Stimulated activated CD4-positive, alpha-beta T cell treated with anti-CD3 and anti-CD28 coated beads, Interleukin-1b, Interleukin-23, amount 100 ng/mL, for 1 hour (primary cell): Measurements from ENCODE around the gene NUMBL.

Experiments
- DNase-seq, 2 donors: peaks; one replicate each; pipeline ENCODE4 v3.0.0-alpha.2; 2020; ENCODE audit warnings: low read depth in 2 of 2

Gene NUMBL

DNA sequence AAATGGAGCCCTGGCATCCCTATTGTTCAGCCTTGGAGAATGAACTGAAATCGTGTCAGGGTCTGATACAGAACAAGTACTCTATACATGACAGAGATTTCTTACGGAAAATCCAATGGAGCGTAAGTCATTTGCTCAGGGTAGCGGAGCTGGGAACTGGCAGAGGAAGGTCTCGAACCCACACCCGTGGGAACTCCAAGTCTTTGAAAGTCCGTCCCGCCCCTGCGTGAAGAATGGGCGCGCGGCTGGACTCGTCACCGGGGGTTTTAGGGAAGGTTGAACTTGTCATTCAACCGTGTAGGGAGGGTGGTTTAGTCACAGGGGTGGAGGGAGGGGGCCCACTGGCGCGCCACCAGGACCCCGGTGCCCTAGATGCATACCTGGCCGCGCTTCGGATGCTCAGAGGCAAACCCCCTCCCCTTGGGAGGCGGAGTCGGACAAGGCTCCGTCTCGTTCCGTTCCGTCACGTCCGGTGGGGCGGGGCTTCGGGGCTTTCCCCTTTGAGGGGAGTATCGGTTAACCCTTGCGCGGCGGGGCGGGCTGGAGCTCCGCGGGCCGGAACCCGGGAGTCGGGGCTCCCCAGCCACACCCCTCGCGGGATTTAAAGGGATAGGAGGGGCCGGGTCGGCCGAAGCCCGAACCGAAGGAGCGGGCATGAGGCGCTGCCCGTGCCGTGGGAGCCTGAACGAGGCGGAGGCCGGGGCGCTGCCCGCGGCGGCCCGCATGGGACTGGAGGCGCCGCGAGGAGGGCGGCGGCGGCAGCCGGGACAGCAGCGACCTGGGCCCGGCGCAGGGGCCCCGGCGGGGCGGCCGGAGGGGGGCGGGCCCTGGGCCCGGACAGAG is 26.3 kb upstream of the NUMBL start, which contains the start of the genes COQ8B and ITPKC:
Gene COQ8B (minus strand): TSS at position 405 of the 843 bp plus-strand sequence. CDS start 2,254 bp downstream, outside the sequence.
Gene ITPKC (plus strand): TSS at position 631 of the 843 bp plus-strand sequence. CDS start 24 bp downstream, at position 655.
- peak; percentile 98 to 100 for DNase-seq

GRCh38 chr19:40716031-40716481 is 25.6 kb upstream of the NUMBL start:
- DNase-seq: peak; percentile 35 to 46

GRCh38 chr19:40714441-40715299 is 24.2 kb upstream of the NUMBL start:
- peak; percentile 76 to 86 for DNase-seq

DNA sequence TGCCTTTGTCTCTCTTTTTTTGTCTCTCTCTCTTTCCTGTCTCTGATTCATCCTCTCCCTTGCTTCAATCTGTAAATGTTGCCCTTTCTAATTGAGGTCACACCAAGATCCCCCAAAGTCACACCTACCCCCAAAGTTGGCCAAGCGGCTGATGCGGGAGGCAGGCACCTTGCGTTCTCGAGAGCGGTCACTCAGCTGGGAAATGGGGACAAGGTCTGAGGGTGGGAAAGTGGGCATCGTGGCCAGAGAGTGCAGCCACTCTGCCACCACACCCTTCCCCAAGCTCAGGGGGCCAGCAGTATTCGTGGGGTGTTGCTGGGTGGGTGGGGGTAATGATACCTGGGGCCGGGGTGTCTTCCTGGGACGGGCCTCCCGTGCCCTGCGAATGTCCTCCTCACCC is 23.5 kb upstream of the NUMBL start:
- no peak for DNase-seq

DNA sequence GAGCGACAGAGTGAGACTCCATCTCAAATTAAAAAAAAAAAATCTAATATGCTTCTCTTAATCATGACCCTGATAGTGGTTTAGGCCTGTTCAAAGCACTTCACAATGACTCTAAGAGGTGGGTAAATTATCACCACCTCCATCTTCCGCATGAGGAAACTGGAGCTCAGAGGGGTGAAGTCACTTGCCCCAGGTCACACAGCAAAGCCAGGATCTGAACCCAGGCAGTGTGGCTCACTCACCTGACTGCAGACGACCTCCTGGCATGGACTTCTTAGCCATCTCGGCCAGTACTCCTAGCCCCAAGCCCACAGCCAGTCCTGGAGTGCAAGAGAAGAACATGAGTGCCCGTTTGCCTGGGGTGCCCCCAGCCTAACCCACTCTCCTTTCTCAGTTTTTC is 19.4 kb upstream of the NUMBL start:
- no peak for DNase-seq

DNA sequence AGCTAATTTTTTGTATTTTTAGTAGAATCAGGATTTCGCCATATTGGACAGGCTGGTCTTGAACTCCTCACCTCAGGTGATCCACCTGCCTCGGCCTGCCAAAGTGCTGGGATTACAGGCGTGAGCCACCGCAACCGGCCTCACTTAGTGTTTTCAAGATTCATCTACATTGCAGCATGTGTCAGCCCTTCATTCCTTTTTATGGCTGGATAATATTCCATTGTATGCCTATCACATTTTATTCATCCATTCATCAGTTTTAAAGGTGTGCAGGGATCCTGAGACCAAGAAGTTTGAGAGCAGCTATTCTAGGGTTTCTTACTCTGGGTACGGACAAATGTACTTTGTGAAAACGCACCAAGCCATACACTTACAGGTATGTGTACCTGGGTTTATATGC is 17.2 kb upstream of the NUMBL start:
- DNase-seq: no peak

GRCh38 chr19:40705950-40706619 is 15.6 kb upstream of the NUMBL start:
- DNase-seq: no peak

DNA sequence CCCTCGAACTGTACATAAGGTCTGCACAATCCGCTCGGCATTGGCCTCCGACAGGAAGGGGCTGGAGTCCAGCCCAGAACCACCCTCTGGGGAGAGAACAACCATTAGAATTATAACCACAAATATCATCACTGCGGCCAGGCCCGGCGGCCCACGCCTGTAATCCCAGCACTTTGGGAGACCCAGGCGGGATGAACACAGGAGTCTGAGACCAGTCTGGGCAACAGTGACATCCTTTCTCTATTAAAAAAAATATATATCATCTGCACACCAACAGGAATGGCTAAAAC is 14.9 kb upstream of the NUMBL start:
- DNase-seq: no peak

DNA sequence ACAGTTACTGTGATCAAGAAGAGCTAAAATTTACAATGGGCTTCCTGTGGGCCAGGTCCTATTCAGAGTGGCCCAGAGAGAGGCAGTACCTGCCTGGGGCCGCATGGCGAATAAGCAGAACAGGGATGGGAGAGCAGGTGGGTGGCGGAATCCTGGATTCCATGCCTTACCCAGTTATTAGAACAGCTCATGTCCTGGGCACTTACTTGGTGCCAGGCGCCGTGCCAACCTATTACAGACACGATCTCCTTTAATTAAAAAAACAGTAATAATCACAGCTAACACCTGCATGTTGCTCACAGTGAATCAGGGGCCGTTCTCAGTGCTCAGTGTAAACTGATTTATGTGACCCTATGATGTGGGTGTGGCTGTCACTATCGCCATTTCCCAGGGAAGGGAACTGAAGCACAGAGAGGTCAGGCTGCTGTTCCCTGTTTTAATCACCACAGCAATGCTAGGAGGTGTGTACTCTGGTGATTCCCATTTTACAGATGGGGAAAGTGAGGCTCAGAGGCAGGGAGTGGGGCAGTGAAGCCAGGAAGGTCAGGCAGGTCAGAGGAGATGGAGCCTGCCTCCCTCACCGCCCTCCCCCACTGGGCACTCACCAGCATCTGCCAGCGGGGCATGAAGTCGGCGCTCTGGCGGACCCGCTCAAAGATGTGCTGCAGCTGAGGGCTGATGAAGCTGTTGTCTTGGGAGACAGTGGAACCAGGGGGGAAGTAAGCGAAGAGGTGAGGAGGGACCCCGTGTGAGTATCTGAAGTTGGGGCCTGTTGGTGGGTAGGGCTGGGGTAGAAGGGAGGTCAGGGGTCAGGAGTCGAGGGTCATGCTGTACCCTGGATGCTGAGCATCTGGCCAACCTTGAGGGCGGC is 14.3 kb upstream of the NUMBL start:
- no peak for DNase-seq

- DNase-seq: no peak
Observed at GRCh38 chr19:40703029-40703755, 12.7 kb upstream of the NUMBL start.

- no peak for DNase-seq
Observed at GRCh38 chr19:40702337-40703012, 12.0 kb upstream of the NUMBL start.

- no peak for DNase-seq
Observed at GRCh38 chr19:40701758-40702157, 11.3 kb upstream of the NUMBL start.

DNA sequence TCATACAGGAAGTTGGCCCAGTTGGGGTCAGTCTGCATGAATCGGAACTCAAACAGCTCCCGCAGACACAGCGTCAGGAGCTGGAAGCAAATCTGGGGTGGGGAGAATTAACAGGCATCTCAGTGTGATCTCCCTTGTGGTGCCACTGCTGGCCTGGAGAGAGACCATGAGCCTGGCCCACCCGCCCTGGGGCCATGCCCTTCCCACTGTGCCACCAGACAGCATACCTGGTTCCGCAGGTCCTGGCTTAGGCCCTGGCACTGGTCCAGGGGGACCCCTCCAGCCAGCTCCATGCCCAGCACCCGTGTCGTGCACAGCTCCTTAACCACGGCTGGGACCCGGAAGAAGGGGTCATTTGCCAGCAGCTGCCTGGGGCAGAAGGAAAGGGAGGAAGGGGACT is 9.6 kb upstream of the NUMBL start:
- DNase-seq: no peak

- DNase-seq: no peak
Observed at GRCh38 chr19:40697007-40697406, 6.6 kb upstream of the NUMBL start.

DNA sequence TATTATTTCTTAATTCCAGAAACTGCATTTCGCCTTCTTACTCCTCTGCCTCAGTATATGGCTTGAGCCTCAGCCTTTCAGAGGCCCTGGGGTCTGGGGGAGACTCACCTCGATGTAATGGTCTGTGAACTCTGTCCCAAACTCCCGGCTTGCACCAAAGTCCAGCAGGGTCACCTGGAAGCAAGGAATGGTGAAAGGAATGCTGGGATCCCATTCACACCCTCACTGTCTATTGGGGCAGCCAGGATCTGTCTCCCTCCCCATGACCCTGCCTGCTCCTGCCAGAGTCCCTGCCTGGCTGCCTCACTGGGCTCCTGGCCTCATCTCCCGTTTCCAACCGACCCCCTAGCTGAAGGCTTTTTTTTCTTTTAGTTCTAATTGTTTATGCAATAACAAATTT is 5.4 kb upstream of the NUMBL start:
- DNase-seq: no peak

DNA sequence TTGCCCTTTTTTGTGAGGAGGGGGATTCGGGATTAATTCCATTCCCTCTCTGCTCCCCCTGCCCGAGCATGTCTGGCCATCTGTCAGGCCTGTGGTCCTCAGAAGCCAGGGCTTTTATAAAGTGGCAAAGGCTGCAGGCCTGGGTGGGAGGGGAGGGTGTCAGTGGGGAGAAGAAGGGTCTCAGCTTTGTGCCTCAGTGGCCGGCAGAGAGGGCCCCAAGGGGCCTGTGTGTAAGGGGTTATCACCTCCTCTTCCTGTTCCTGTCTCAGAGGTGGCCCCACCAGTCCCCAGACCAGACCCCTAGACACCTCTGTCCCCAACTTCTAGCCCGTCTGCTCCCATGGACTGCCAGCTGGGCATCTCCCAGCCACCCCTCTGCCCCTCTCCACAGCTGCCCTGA is 3.4 kb upstream of the NUMBL start:
- DNase-seq: no peak

DNA sequence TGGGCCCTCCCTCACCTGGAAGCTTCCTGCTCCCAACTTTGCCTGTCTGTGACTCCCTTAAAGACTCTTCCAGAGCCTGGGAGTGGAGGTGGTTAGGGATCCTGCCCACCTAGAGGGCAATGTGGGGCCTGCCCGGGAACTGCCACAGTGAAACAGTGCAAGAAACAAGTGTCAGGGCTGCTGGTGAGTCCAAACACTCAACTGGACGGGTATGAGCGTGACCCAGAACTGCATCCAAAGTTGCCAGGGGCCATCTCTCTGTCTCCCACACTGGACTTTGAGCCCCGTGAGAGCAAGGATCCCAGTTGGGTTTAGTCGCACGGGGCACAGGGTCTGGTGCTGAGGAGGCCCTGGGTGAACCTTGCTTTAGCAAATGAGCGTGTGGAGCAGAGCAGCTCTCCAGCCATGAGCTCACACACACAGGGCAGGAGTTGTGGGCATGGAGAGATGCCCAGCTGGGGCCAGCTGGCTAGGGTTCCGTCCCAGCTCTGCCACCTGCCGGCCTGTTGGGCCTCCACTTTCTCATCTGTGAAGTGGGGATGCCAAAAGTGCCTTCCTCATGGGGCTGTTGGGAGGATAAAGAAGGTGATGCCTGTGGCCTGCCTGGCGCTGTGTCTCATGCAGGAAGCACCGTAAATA is 2.8 kb upstream of the NUMBL start:
- no peak for DNase-seq

- no peak for DNase-seq
Observed at GRCh38 chr19:40692212-40692551, 1.7 kb upstream of the NUMBL start.

- no peak for DNase-seq
Observed at GRCh38 chr19:40691421-40692211, 1.2 kb upstream of the NUMBL start.
